NCI-H2171 (cell line): ENCODE results near the gene MRAP2.

Source experiments
- DNase-seq: peaks from one replicate; lab custom pipeline; 2025; lab: John Stamatoyannopoulos, UW

Gene MRAP2

GRCh38 chr6:84033523-84034451 is at the start of gene MRAP2:
MRAP2 (plus strand) TSS chr6:84033772; CDS start chr6:84055319, 21,547 bp downstream.
- DNase-seq = peak; percentile 54

DNA sequence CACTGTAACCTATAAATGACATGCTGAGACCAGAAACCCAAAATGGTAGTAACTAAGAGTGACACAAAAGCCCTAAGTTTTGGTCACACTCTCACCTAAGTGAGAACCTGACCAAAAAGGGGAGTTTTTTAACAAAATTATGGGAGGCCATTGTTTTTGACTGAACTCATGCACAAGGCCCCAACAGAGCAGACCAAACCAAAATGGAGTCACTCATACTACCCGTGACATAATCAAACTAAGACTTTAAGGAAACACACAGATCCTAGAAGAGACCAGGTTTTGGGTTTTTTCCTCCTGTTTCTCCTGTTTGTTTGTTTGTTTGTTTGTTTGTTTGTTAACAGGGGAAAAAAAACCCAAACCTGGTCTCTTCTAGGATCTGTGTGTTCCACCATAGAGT is 49.2 kb upstream of the MRAP2 start:
- DNase-seq = no peak

- DNase-seq = no peak
These were observed 48.3 kb upstream of the MRAP2 start for GRCh38 chr6:83985308-83985713.

DNA sequence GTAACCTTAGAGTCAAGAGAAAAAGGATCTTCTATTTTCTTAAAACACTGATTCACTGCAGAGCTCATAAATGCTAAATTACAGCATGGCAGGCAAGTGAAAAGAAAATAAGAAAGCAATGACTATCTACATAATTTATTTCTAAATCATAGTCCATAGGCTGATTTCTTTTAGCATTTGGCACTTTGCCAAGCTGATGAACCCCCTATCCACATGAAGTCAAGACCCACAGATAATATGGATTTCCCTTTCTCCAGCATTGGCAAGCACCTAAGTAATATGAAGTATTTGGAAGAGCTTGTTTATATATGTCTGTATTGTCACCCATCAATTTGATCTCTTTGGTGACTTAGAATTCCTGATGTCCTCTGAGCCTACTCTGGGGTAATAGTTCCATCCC is 47.9 kb upstream of the MRAP2 start:
- DNase-seq = no peak

DNA sequence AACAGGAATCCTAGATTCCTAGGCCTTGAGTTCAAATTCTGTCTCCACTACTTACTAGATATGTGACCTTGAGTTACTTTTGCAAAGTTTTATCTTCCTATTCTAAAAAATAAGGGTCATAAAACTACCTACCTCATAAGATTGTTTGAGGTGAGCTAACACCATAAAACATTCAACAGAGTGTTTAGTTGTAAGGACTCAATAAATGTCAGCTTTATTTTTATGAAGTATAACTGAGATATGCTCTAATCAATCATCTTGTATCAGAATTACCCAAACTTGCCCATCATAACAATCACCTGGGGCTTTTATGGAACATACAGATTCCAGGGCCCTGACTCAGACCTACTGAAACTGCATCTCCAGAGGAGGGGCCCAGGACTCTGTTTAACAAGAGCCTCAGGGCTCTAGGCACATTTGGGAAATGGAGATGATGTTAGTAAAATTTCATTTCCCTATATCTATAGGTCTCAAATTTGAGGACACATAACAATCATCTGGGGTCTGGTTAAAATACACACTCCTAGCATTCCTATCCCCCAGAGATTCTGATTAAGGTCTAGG is 35.5 kb upstream of the MRAP2 start:
- no peak for DNase-seq

DNA sequence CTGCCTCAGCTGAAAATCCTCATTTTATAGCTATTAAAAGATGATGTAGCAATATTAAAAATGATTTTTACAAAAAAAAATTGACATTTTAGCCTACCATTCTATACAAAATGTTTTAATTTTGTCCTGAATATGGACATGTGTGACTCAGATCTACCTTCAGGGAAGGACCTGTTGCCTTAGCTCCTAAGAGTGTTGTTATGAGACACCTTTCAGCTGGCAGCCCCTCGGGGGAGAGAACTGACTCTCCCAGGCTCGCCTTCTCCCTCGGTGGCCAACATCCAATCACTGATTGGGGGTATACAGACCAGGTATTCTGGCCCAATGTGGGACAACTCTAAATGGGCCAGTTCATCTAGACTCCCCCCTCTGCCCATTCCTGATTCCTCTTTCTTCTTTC is 32.5 kb upstream of the MRAP2 start:
- no peak for DNase-seq

DNA sequence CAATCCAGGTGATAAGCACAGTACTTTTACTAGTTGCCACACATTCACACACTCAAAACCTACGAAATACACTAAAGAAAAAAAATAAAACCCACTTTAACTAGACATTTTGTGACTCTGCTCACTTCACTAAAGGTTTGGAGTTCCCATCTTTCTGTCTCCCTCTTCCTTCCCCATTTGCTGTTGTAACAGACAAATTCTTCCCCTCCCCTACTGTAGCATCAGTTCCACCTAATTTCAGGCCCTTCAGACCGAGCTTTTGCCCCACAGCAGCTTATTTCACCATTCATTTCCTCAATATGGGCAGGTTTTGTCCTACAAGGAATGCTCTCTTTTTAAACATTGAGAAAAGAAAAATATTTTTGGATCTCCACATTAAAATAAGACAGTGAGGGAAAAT is 31.3 kb upstream of the MRAP2 start:
- peak; percentile 15 for DNase-seq

- DNase-seq = no peak
These were observed 30.4 kb upstream of the MRAP2 start for GRCh38 chr6:84003131-84003530.

DNA sequence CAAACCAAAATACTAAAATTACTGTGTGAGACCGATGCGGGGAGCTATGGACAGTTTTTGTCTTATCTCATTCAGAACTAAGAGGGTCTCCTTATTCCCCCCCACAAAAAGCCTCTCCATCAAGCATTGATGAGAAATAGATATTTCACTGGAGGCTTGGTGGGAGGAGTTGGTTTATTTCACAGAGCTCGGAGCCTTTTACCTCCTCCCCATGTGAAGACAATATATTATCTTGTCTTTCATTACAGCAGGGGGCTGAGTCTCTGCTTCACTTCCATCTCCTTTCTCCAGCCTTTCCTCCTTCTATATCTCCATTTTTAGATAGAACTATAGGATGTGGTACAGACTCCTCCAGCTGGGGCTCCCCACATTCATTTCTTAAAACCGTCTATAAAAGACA is 29.9 kb upstream of the MRAP2 start:
- no peak for DNase-seq

- no peak for DNase-seq
These were observed 25.7 kb upstream of the MRAP2 start for GRCh38 chr6:84007871-84008270.

- DNase-seq = no peak
These were observed 20.2 kb upstream of the MRAP2 start for GRCh38 chr6:84013354-84013753.

- DNase-seq = no peak
These were observed 19.6 kb upstream of the MRAP2 start for GRCh38 chr6:84013931-84014330.

- DNase-seq = no peak
These were observed 17.5 kb upstream of the MRAP2 start for GRCh38 chr6:84016029-84016428.

DNA sequence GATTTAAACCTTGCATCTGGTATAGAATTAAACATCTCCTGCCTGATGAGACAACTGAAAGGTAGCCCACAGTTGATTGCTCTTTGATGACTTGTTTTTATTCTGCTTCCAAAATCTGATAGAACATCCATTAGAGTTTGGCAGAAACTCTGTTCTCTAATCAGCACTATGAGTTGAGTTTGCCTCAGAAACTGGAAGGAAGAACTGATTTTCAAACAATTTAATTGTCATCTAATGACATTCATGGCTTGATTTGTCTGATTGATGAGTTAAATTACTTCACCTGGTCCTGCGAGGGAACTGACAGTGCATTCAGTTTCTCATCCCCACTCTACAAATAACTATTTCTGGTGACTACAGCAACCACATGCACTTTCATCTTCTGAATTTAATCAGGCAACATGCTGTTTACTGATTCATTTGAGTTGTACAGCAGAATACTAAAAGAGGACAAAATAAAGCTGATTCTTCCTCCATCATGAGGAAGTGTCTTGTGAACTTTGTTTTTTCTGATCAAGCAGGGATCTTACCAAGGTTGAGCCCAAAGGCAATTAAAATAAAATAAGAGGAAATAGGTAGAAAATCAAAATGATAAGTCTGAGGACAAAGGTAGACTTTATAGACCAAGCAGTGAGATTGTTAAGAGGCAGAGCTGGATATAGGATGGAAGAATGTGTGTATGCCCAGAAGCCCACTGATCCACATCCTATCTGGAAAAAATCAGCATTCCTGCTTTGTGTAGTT is 15.7 kb upstream of the MRAP2 start:
- DNase-seq = no peak

DNA sequence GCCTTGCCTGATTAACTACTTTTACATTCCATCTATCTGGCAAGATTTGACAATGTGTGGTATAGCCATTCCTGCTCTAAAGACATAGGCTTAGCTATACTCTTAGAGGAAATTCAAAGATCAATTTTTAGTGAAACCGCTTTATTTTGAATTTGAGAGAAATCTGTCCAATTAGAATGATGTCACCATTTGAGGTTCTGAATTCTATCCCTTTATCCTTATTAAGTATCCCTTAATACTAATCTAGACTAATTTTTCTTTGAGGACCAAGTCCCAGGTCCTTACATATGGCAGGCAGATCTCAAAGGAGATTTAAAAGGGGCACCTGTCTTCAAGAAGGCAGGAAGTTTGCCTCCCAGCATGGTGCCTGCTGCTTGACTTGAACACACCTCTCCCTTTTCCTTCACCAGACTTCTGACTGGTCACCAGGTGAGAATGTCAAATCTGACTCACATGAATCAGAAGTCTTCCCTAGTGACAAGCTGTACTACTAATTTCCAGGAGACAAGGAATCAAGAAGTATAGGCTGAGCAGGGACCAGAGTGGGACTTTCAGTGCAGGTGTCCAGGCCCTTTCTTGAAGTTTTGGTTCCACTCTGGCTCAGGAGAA is 15.0 kb upstream of the MRAP2 start:
- DNase-seq = no peak

GRCh38 chr6:84019141-84019841 is 14.3 kb upstream of the MRAP2 start:
- DNase-seq = peak; percentile 46

- peak; percentile 79 for DNase-seq
These were observed 13.7 kb upstream of the MRAP2 start for GRCh38 chr6:84019842-84020211.

GRCh38 chr6:84021625-84022024 is 11.9 kb upstream of the MRAP2 start:
- no peak for DNase-seq

GRCh38 chr6:84026721-84027164 is 6.8 kb upstream of the MRAP2 start:
- no peak for DNase-seq

DNA sequence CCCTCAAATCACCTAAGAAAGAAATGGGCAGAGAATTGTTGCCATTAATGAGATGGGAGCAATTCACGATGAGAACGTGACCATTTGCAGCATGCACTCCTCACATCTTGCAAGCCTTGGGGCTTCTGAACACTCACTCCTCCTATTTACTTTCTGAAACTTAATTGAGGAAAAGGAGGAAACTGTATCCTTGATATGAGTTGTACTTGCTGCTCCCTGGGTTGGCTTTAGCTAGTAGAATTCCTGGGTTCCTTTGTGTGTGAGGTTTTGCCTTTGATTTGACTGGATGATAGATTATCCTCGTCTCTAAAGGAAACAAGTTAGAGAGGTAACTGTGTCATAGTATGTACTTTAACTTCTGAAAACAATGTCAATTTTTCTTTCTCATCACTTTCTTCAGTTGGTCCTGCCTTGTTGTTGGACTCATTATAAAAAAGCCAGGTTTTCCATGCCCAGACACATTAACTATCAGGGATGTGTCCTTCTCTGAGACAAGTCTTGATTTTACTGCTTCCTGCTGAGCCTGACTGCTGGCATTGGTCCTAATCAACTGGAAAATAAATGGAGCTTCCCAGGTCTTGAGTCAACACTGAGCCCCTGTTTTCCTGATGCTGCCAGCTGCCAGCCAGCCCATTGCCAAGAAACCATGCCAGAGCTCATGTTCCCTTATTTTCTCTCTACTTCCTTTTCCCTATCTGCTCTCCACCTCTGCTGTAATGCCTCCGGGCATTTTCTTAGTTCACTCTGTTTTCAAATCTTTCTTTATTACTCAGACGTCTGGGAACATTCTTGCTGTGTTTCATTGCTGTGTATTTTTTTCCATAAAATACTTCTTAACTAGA is 6.0 kb upstream of the MRAP2 start:
- peak; percentile 89 for DNase-seq

- no peak for DNase-seq
These were observed 5.2 kb upstream of the MRAP2 start for GRCh38 chr6:84028350-84028749.
